ENCODE results near the gene DHX30.

DNA sequence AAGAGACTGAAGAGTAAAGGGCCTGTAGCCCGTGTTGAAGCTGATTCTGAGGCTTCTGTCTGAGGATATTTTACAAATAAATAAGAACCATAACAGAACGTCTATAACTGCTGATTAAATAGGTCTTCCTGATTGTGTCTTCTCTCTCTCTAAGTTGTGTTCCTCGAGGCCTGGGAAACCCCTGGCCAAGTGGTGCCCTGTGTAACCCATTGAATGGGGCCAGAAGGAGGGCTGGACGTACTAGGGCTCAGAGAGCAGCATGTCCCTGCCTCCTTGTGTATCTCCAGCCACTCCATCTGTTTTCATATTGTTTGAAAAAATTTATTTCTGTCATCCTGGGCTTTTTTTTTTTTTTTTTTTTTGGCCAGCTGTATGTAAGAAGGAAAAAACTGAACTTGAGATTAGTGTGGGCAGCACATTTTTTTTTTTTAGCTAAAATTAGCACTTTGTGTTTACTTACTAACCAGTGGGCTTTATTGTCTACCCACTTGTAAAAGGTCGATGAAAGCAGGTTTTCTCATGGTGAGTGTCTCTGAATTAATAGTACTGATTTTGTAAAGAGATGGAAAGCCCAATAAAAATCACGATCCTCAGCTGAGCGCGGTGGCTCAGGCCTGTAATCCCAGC is 10.7 kb downstream of the DHX30 start:
- TF ChIP-seq, protein P1, sequence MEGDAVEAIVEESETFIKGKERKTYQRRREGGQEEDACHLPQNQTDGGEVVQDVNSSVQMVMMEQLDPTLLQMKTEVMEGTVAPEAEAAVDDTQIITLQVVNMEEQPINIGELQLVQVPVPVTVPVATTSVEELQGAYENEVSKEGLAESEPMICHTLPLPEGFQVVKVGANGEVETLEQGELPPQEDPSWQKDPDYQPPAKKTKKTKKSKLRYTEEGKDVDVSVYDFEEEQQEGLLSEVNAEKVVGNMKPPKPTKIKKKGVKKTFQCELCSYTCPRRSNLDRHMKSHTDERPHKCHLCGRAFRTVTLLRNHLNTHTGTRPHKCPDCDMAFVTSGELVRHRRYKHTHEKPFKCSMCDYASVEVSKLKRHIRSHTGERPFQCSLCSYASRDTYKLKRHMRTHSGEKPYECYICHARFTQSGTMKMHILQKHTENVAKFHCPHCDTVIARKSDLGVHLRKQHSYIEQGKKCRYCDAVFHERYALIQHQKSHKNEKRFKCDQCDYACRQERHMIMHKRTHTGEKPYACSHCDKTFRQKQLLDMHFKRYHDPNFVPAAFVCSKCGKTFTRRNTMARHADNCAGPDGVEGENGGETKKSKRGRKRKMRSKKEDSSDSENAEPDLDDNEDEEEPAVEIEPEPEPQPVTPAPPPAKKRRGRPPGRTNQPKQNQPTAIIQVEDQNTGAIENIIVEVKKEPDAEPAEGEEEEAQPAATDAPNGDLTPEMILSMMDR (conservative IDR thresholded peaks at IDR 0.05; ENCODE audit: low read length), result no peak
- TF ChIP-seq EZH2phosphoT487 (IDR thresholded peaks at IDR 0.05; ENCODE audit: borderline replicate concordance, low read depth, low read length), result no peak
